HEK293 (cell line): ENCODE measurements around the gene ITGB1BP2.

Experiments used
- BCL11A ChIP-seq: fragments of 450-650 bp; formaldehyde crosslinking; IDR thresholded peaks from 2 replicates; pipeline ENCODE4 v1.5.1; 2016; ENCODE audit warnings: low read depth, missing biosample characterization, missing genetic modification characterization
- EGR2 ChIP-seq: fragments of 450-650 bp; formaldehyde crosslinking; IDR thresholded peaks from 2 replicates; pipeline ENCODE4 v1.5.1; 2016; ENCODE audit warnings: low read depth, missing biosample characterization, missing genetic modification characterization
- IKZF3 ChIP-seq: fragments of 450-650 bp; IDR thresholded peaks from 2 replicates; pipeline ENCODE4 v1.5.0; 2018; ENCODE audit warnings: missing biosample characterization, mild to moderate bottlenecking, missing genetic modification characterization, moderate library complexity
- KLF8 ChIP-seq: fragments of 450-650 bp; formaldehyde crosslinking; IDR thresholded peaks from 2 replicates; pipeline ENCODE4 v1.5.1; 2016; ENCODE audit warnings: missing biosample characterization, missing genetic modification characterization
- RBAK ChIP-seq: fragments of 450-650 bp; formaldehyde crosslinking; IDR thresholded peaks from 2 replicates; pipeline ENCODE4 v1.5.1; 2016; ENCODE audit warnings: missing biosample characterization, missing genetic modification characterization
- ZBTB1 ChIP-seq: fragments of 450-650 bp; formaldehyde crosslinking; IDR thresholded peaks from 2 replicates; pipeline ENCODE4 v1.5.1; 2016; ENCODE audit warnings: missing biosample characterization, missing genetic modification characterization
- ZBTB8A ChIP-seq: fragments of 450-650 bp; formaldehyde crosslinking; IDR thresholded peaks from 2 replicates; pipeline ENCODE4 v1.5.1; 2016; ENCODE audit warnings: missing biosample characterization, missing genetic modification characterization
- ZFP41 ChIP-seq: fragments of 450-650 bp; formaldehyde crosslinking; IDR thresholded peaks from 2 replicates; pipeline ENCODE4 v1.5.1; 2016; ENCODE audit warnings: missing biosample characterization, missing genetic modification characterization, borderline replicate concordance
- ZIC2 ChIP-seq: fragments of 450-650 bp; formaldehyde crosslinking; IDR thresholded peaks from 2 replicates; pipeline ENCODE4 v1.5.1; 2016; ENCODE audit warnings: missing biosample characterization, missing genetic modification characterization
- ZNF155 ChIP-seq: fragments of 450-650 bp; formaldehyde crosslinking; IDR thresholded peaks from 2 replicates; pipeline ENCODE4 v1.5.1; 2016; ENCODE audit warnings: missing biosample characterization, missing genetic modification characterization
- ZNF157 ChIP-seq: fragments of 450-650 bp; formaldehyde crosslinking; IDR thresholded peaks from 2 replicates; pipeline ENCODE4 v1.5.1; 2016; ENCODE audit warnings: missing biosample characterization, missing genetic modification characterization
- ZNF184 ChIP-seq: fragments of 450-650 bp; IDR thresholded peaks from 2 replicates; pipeline ENCODE4 v1.5.1; 2018; ENCODE audit warnings: missing biosample characterization, mild to moderate bottlenecking, missing genetic modification characterization
- ZNF202 ChIP-seq: fragments of 450-650 bp; formaldehyde crosslinking; IDR thresholded peaks from 2 replicates; pipeline ENCODE4 v1.5.1; 2016; ENCODE audit warnings: missing biosample characterization, missing genetic modification characterization, borderline replicate concordance
- ZNF324 ChIP-seq: fragments of 450-650 bp; formaldehyde crosslinking; IDR thresholded peaks from 2 replicates; pipeline ENCODE4 v1.5.1; 2016; ENCODE audit warnings: missing biosample characterization, missing genetic modification characterization
- ZNF354C ChIP-seq: fragments of 450-650 bp; formaldehyde crosslinking; IDR thresholded peaks from 2 replicates; pipeline ENCODE4 v1.5.1; 2016; ENCODE audit warnings: missing biosample characterization, missing genetic modification characterization, low read depth, borderline replicate concordance
- ZNF416 ChIP-seq: fragments of 450-650 bp; formaldehyde crosslinking; IDR thresholded peaks from 2 replicates; pipeline ENCODE4 v1.5.1; 2016; ENCODE audit warnings: missing biosample characterization, missing genetic modification characterization
- ZNF473 ChIP-seq: fragments of 450-650 bp; formaldehyde crosslinking; IDR thresholded peaks from 2 replicates; pipeline ENCODE4 v1.5.1; 2017; ENCODE audit warnings: missing biosample characterization, missing genetic modification characterization
- ZNF501 ChIP-seq: fragments of 450-650 bp; formaldehyde crosslinking; IDR thresholded peaks from 2 replicates; pipeline ENCODE4 v1.5.1; 2016; ENCODE audit warnings: missing biosample characterization, missing genetic modification characterization
- ZNF600 ChIP-seq: fragments of 450-650 bp; formaldehyde crosslinking; IDR thresholded peaks from 2 replicates; pipeline ENCODE4 v1.5.1; 2016; ENCODE audit warnings: missing biosample characterization, missing genetic modification characterization
- ZNF621 ChIP-seq: fragments of 450-650 bp; formaldehyde crosslinking; IDR thresholded peaks from 2 replicates; pipeline ENCODE4 v1.5.1; 2017; ENCODE audit warnings: missing biosample characterization, missing genetic modification characterization
- ZNF623 ChIP-seq: fragments of 450-650 bp; formaldehyde crosslinking; IDR thresholded peaks from 2 replicates; pipeline ENCODE4 v1.5.1; 2016; ENCODE audit warnings: missing biosample characterization, missing genetic modification characterization
- ZNF830 ChIP-seq: fragments of 450-650 bp; IDR thresholded peaks from 2 replicates; pipeline ENCODE4 v1.5.0; 2018; ENCODE audit warnings: missing biosample characterization, missing genetic modification characterization, low read depth, mild to moderate bottlenecking, moderate library complexity
- ZNF837 ChIP-seq: fragments of 450-650 bp; formaldehyde crosslinking; IDR thresholded peaks from 2 replicates; pipeline ENCODE4 v1.5.1; 2016; ENCODE audit warnings: missing biosample characterization, missing genetic modification characterization
- TF ChIP-seq, protein P1 (sequence below): fragments of 450-650 bp; formaldehyde crosslinking; IDR thresholded peaks from 2 replicates; pipeline ENCODE4 v1.5.1; 2016; ENCODE audit warnings: missing biosample characterization, missing genetic modification characterization
- TF ChIP-seq, protein P2 (sequence below): fragments of 450-650 bp; formaldehyde crosslinking; IDR thresholded peaks from 2 replicates; pipeline ENCODE4 v1.5.1; 2016; ENCODE audit warnings: missing biosample characterization, missing genetic modification characterization
- TF ChIP-seq, protein P3 (sequence below): fragments of 450-650 bp; formaldehyde crosslinking; IDR thresholded peaks from 2 replicates; pipeline ENCODE4 v1.5.1; 2016; ENCODE audit warnings: missing biosample characterization, missing genetic modification characterization
- TF ChIP-seq, protein P4 (sequence below): fragments of 450-650 bp; formaldehyde crosslinking; IDR thresholded peaks from 2 replicates; pipeline ENCODE4 v1.5.1; 2017; ENCODE audit warnings: missing biosample characterization, missing genetic modification characterization
- TF ChIP-seq, protein P5 (sequence below): fragments of 450-650 bp; formaldehyde crosslinking; IDR thresholded peaks from 2 replicates; pipeline ENCODE4 v1.5.1; 2016; ENCODE audit warnings: missing biosample characterization, missing genetic modification characterization
- TF ChIP-seq, protein P6 (sequence below): fragments of 450-650 bp; formaldehyde crosslinking; IDR thresholded peaks from 2 replicates; pipeline ENCODE4 v1.5.1; 2016; ENCODE audit warnings: missing biosample characterization, missing genetic modification characterization
- TF ChIP-seq, protein P7 (sequence below): fragments of 450-650 bp; IDR thresholded peaks from 2 replicates; pipeline ENCODE4 v1.5.1; 2018; ENCODE audit warnings: missing biosample characterization, mild to moderate bottlenecking, missing genetic modification characterization

The ITGB1BP2 gene

DNA sequence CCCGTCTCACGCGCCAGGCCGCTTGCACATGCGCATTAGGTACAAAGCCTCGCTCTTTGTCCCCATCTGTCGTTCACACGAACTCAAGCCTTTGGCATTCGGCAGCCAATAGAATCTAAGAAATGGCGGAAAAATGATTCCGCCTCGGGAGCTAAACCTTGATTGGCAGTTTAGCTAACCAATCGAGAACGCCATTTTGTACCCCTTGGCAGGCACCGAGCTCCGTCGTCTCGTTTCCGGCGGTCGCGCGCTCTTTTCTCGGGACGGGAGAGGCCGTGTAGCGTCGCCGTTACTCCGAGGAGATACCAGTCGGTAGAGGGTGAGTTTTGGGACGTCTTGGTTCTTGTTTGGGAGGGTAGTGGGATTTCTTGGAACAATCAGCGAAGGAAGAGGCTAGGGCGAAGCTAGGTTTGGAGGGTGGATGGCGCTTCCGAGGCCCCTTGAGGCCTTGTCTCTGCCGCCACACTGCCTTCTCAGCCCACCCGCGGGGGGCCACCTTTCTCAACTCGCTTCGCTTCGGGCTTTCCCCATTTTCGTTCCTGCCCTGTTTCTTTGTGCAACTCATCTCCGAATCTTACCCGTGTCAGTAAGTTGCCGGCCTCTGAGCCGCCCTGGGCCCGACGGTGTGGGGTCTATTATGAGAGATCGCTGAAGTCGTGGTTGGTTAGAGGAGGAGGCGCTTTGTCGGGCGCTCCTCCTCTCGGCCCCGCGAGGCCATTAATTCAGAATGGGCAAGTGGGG is 18.0 kb upstream of the ITGB1BP2 start, which contains the start of gene NONO (continued):
- TF ChIP-seq, protein P1, sequence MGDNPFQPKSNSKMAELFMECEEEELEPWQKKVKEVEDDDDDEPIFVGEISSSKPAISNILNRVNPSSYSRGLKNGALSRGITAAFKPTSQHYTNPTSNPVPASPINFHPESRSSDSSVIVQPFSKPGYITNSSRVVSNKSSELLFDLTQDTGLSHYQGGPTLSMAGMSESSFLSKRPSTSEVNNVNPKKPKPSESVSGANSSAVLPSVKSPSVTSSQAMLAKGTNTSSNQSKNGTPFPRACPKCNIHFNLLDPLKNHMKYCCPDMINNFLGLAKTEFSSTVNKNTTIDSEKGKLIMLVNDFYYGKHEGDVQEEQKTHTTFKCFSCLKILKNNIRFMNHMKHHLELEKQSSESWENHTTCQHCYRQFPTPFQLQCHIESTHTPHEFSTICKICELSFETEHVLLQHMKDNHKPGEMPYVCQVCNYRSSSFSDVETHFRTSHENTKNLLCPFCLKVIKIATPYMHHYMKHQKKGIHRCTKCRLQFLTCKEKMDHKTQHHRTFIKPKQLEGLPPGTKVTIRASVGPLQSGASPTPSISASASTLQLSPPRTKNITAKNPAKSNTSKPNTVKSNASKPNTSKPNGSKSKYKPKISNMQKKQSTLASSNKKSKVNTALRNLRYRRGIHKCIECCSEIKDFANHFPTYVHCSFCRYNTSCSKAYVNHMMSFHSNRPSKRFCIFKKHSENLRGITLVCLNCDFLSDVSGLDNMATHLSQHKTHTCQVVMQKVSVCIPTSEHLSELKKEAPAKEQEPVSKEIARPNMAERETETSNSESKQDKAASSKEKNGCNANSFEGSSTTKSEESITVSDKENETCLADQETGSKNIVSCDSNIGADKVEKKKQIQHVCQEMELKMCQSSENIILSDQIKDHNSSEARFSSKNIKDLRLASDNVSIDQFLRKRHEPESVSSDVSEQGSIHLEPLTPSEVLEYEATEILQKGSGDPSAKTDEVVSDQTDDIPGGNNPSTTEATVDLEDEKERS (tag by site-specific recombination), result 0 out of 2 replicates have a peak, but pooled peaks have one; percentile 27
- TF ChIP-seq ZIC2 (tag by site-specific recombination), result peak; percentile 27; the same call in 1 of the 2 replicates
- TF ChIP-seq ZNF155 (tag by site-specific recombination), result no peak
- TF ChIP-seq ZNF623 (tag by site-specific recombination), result no peak
- no peak for TF ChIP-seq ZNF600 (tag by site-specific recombination)
- TF ChIP-seq ZFP41 (tag by site-specific recombination), result no peak
- TF ChIP-seq ZNF621 (tag by site-specific recombination), result no peak
- no peak for TF ChIP-seq ZNF416 (tag by site-specific recombination)
- no peak for TF ChIP-seq ZBTB1 (tag by site-specific recombination)
- TF ChIP-seq, protein P2, sequence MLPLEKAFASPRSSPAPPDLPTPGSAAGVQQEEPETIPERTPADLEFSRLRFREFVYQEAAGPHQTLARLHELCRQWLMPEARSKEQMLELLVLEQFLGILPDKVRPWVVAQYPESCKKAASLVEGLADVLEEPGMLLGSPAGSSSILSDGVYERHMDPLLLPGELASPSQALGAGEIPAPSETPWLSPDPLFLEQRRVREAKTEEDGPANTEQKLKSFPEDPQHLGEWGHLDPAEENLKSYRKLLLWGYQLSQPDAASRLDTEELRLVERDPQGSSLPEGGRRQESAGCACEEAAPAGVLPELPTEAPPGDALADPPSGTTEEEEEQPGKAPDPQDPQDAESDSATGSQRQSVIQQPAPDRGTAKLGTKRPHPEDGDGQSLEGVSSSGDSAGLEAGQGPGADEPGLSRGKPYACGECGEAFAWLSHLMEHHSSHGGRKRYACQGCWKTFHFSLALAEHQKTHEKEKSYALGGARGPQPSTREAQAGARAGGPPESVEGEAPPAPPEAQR (tag by site-specific recombination), result peak; percentile 68; the same call in 1 of the 2 replicates
- TF ChIP-seq ZNF157, result no peak
- no peak for TF ChIP-seq EGR2 (tag by site-specific recombination)
- no peak for TF ChIP-seq ZNF473 (tag by site-specific recombination)
- TF ChIP-seq, protein P3, sequence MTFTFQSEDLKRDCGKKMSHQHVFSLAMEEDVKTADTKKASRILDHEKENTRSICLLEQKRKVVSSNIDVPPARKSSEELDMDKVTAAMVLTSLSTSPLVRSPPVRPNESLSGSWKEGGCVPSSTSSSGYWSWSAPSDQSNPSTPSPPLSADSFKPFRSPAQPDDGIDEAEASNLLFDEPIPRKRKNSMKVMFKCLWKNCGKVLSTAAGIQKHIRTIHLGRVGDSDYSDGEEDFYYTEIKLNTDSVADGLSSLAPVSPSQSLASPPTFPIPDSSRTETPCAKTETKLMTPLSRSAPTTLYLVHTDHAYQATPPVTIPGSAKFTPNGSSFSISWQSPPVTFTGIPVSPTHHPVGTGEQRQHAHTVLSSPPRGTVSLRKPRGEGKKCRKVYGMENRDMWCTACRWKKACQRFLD (tag by site-specific recombination), result no peak
- TF ChIP-seq ZNF184 (tag by site-specific recombination), result no peak
- no peak; the same call in 1 of the 2 replicates for TF ChIP-seq ZNF501 (tag by site-specific recombination)
- no peak for TF ChIP-seq ZNF202 (tag by site-specific recombination)
- TF ChIP-seq, protein P4, sequence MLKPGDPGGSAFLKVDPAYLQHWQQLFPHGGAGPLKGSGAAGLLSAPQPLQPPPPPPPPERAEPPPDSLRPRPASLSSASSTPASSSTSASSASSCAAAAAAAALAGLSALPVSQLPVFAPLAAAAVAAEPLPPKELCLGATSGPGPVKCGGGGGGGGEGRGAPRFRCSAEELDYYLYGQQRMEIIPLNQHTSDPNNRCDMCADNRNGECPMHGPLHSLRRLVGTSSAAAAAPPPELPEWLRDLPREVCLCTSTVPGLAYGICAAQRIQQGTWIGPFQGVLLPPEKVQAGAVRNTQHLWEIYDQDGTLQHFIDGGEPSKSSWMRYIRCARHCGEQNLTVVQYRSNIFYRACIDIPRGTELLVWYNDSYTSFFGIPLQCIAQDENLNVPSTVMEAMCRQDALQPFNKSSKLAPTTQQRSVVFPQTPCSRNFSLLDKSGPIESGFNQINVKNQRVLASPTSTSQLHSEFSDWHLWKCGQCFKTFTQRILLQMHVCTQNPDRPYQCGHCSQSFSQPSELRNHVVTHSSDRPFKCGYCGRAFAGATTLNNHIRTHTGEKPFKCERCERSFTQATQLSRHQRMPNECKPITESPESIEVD (tag by site-specific recombination), result no peak
- no peak for TF ChIP-seq BCL11A (tag by site-specific recombination)
- peak; percentile 54; the same call in 1 of the 2 replicates for TF ChIP-seq ZNF324 (tag by site-specific recombination)
- no peak for TF ChIP-seq IKZF3 (tag by site-specific recombination)
- TF ChIP-seq, protein P5, sequence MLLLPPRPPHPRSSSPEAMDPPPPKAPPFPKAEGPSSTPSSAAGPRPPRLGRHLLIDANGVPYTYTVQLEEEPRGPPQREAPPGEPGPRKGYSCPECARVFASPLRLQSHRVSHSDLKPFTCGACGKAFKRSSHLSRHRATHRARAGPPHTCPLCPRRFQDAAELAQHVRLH (tag by site-specific recombination), result peak; percentile 65; the same call in 1 of the 2 replicates
- peak; percentile 43 for TF ChIP-seq KLF8 (tag by site-specific recombination)
- TF ChIP-seq, protein P6, sequence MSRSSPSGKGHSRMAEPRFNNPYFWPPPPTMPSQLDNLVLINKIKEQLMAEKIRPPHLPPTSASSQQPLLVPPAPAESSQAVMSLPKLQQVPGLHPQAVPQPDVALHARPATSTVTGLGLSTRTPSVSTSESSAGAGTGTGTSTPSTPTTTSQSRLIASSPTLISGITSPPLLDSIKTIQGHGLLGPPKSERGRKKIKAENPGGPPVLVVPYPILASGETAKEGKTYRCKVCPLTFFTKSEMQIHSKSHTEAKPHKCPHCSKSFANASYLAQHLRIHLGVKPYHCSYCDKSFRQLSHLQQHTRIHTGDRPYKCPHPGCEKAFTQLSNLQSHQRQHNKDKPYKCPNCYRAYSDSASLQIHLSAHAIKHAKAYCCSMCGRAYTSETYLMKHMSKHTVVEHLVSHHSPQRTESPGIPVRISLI (tag by site-specific recombination), result no peak
- TF ChIP-seq ZNF837, result no peak
- no peak for TF ChIP-seq ZNF830
- TF ChIP-seq ZBTB8A (tag by site-specific recombination), result peak; percentile 26; the same call in 1 of the 2 replicates
- no peak for TF ChIP-seq ZNF354C (tag by site-specific recombination)
- TF ChIP-seq RBAK (tag by site-specific recombination), result no peak
- TF ChIP-seq, protein P7, sequence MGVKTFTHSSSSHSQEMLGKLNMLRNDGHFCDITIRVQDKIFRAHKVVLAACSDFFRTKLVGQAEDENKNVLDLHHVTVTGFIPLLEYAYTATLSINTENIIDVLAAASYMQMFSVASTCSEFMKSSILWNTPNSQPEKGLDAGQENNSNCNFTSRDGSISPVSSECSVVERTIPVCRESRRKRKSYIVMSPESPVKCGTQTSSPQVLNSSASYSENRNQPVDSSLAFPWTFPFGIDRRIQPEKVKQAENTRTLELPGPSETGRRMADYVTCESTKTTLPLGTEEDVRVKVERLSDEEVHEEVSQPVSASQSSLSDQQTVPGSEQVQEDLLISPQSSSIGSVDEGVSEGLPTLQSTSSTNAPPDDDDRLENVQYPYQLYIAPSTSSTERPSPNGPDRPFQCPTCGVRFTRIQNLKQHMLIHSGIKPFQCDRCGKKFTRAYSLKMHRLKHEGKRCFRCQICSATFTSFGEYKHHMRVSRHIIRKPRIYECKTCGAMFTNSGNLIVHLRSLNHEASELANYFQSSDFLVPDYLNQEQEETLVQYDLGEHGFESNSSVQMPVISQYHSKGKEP (tag by site-specific recombination), result no peak
